Measurements from ENCODE around the gene CELSR3.
A peak's percentile ranks its signal among the peaks of the same experiment; 100 is the strongest.

The CELSR3 gene

DNA sequence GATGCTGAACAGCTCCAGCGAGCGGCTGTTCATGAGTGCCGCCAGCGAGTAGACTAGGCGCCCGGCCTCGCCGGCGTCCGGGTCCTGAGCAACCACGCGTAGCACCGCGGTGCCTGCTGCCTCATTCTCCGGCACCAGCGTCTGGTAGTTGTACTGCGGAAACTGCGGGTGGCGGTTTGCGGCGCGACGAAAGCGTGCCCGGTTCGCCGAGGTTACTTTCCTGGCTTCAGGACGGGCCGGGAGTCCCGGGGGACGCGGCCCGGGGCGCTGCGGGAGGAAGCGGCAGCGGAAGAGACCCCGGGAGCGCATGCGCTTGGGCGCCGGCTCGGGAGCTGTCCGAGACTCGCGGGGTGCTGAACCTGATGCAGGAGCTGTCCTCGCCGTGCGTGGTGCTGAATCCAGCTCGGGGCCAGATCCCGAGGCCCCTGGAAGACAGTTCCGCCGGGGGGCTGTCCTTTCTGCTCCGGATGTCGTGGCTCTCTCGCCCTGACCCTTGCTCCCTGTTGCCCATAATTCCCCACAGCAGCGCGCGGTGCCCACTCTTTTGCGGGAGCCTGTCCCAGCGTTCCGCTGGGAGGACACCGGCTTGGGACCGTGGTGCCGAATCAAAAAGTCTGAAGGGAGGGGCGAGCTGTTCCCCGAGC lies 1.1 kb downstream of the CELSR3 start:
- peak in 1 of 2 donors; percentile 60 for DNase-seq (ENCODE audit: low read depth in 2 of 2)

- no peak for DNase-seq (ENCODE audit: low read depth in 2 of 2)
These were observed 1.8 kb downstream of the CELSR3 start for GRCh38 chr3:48660800-48661400.

DNA sequence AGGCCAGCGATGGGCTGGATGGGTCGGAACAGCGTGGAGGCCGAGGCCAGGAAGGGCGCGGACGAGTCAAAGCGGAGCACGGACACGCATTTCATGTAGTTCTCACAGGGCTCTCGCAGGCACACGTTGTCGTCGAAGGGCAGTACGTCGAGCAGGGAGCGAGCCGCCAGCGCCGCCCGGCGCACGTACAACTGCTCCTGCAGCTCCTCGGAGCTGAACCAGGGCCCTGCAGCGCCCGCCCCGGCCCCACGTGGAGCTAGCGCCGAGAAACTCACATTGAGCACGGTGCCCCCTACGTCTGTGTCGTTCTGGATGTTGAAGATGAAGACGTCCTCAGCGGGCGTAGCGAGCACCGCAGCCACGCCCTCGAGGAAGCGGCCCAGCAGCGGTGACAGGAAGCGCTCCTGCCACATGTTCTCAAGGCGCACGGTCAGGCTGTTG lies 5.8 kb downstream of the CELSR3 start:
- DNase-seq (ENCODE audit: low read depth in 2 of 2), result peak in 1 of 2 donors; percentile 17

DNA sequence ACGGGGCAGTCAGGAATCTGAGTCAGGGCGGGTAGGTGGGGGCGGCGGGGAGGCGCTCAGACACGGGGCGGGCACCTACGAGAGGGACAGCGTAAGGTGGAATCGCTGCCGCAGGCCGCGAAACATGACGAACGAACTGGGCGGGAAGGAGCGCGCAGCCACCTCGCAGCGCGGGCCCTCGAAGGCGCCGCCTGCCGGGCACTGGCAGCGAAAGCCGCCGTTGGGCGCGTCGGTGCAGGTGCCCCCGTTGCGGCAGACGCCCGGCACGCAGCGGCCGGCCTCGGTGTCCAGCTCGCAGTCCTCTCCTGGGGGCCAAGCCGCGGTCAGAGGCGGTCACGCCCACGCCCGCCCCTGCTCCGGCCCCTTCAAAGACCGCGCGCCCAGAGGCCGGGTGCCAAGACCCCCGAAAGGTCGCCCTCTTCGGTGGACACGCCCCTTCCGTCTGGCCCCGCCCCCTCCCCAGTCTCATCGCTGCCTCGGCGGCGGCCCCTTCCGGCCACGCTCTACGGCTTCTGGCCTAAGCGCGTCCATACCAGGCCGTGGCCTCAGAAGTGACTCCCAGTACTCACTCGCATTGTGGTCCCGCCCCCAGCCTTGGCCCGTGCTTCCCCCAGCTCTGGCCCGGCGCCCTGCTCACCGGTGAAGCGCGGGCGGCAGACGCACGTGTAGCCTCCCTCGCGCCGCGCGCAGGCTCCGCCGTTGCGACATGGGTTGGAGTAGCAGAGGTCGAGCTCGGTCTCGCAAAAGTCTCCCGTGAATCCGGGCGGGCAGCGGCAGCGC lies 6.4 kb downstream of the CELSR3 start:
- DNase-seq (ENCODE audit: low read depth in 2 of 2), result peak; percentile 82 to 85

- DNase-seq (ENCODE audit: low read depth in 2 of 2), result peak; percentile 45 to 51
These were observed 7.1 kb downstream of the CELSR3 start for GRCh38 chr3:48655606-48656005.

DNA sequence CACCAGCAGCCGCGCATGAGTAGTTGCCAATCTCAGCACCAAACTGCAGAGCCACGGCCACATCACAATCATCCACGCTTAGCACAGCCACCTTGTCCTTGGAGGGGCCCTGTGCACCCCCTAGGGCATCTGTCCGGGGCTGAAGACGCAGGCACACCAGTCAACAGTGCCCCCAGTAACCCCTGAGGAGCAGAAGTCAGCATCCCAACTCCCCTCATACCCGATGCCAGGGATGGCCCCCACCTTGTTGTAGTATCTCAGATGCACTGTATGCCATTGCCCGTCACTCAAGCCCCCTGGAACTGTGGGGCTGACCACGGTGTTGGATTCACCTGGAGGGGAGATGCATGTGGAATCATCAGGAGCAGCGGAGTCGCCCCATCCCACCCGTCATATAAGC lies 7.6 kb downstream of the CELSR3 start:
- DNase-seq (ENCODE audit: low read depth in 2 of 2), result no peak

DNA sequence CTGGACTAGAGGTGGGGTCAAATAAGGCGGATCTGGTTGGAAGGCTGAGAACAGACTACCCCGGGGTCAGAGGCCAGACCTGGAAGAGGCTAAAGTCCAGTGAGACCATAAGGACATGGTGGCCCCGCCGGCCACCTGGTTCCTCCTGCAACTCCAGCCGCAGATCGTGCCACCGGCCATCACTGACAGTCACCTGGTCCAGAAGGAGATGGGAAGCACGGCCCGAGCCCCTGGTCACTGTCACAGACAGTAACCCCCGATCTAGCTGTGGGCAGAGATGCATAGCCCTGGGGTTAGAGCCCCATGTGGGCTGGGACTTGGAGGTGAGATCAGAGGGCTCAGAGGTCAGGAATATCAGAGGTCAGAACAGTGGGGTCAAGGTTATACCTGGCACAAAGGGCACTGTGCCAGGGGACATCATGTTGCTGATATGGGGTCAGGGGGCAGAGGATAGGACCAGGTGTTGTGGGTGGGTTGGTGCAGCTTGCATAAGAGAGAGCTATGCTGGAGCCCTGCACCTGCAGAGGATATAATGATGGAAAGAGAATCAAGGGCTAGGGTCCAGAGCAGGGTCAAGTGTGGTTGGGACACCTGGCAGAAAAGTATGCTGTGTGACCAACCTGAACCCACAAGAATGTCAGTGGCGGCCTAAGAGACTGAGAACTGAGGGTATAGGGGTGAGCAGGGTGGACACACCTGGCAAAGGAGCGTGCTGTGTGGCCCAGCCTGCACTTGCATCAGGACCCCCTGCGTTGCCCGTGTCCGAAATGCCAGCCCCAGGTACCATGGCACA lies 9.6 kb downstream of the CELSR3 start:
- DNase-seq (ENCODE audit: low read depth in 2 of 2), result no peak

GRCh38 chr3:48651771-48652170 lies 10.9 kb downstream of the CELSR3 start:
- DNase-seq (ENCODE audit: low read depth in 2 of 2), result no peak

- DNase-seq (ENCODE audit: low read depth in 2 of 2), result no peak
These were observed 12.0 kb downstream of the CELSR3 start for GRCh38 chr3:48650723-48651122.

DNA sequence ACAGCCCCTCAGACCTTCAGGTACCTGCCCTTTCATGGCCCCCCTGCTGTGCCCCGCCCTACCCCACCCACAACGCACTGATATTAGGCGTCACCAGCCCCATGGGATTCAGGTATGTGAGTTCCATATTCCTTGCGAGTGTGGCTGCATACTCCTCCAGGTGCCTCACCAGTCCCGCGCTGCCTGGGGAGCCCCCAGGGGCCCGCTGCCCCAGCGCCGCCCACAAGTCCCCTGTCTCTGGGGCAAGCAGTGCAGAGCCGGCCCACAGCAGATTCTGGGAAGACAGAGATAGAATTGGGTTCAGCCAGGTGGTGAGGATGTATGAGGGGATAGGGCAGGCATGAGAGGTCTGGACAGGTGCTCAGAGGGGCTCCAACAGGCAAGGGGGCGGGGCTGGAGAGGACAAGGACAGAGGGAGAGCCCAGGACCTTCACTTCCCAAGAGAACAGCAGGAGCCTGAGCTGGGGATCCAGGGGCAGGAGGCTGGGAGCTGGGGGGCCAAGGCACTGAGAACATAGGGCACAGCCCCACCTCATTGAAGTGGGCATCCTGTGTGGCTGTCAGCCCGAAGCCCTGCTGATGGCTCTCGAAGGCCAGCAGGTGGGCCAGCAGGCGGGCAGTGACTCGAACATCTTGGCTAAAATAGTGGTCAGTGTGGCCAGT lies 14.4 kb downstream of the CELSR3 start:
- no peak for DNase-seq (ENCODE audit: low read depth in 2 of 2)

DNA sequence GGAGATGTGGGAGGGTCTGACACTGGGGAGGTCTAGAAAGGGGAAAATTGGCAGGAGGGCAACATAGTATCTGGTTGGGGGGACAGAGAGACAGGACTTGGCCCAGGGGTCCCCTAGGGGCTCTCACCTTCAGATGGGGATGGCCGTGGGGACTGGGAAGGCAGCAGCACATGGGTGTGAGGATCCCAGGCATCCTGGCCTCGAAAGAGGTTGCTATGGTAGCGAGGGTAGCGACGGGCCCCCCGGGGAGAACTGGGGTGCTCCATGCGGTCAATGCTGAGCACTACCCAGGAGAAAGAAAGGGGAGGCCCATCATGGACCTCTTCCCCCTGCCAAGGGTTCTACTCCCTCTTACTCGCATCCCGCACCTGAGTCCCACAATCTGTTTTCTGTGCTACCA lies 15.0 kb downstream of the CELSR3 start:
- DNase-seq (ENCODE audit: low read depth in 2 of 2), result no peak

DNA sequence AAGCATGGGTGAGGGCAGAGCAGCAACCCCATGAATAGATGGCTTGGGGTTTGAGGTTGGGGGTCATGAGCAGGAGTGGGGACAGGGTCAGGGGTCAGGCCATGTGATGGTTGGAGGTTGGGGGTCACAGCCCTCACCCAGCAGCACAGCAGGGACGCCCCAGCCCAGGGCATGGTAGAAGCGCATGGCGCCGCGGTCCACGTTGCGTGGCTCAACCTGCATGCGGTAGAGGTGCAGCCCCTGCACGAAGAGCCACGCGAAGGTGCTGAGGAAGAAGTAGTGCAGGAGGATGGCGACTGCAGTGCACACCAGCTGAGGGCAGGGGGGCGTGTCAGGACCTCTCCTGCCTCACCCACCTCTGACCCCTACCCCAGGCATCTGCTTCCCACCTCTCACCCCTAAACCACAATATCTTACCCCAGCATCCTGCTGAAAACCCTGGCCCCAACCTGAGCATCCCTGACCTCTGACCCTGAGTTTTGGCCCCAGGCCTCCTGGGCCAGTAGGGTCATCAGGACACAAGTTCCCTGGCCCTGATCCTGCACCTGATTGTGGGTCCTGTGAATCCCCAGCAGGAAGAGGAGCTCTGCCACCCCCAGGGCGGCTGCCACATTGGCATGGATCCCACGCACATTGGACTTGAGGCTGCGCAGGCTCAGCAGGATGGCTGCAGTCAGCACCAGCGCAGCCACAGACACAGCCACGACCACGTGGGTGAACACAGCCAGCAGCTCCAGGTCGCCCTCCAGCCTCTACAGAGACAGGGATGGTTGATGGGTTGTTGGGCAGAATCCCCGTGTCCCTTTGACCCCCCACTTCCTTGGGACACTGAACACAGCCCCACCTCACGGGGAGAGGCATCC lies 17.6 kb downstream of the CELSR3 start:
- DNase-seq (ENCODE audit: low read depth in 2 of 2), result no peak

DNA sequence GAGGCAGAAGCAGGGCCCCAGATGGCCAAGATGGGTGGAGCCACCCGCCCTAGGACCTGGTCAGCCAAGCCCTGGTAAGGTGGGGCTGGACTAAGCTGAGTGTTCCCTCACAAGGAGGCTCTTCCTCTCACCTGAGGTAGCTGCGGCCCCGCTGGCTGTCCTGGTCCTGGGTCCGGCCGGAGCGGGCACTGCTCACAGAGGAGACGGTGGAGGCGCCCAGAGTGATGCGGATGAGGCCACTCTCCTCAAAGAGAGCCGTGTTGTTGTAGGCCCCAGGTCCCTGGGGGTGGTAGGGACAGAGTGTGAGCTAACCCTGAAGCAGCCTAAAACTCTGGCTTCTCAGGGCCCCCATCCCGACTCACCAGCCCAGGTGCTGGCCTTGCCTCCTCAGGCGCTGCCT lies 20.1 kb downstream of the CELSR3 start:
- DNase-seq (ENCODE audit: low read depth in 2 of 2), result no peak

DNA sequence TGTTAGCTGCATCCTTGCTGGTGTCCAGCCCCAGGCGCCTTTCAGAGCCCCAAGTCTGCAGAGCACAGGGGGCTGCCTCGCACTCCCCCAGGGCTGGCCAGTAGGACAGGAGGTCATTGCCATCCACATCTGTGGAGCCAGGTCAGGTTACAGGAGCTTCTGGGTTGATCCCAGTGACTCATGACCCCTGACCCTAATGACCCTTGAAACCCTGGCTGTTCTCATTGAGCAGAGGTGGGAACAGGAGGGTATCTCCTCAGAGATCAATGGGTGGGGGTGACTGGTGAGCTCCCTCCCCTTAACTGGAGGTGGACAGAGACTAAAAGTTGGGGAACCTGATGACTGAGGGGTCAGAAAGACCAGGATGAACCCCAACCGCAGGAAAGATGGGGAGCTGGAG lies 21.3 kb downstream of the CELSR3 start:
- no peak for DNase-seq (ENCODE audit: low read depth in 2 of 2)

GRCh38 chr3:48639944-48640606 lies 22.6 kb downstream of the CELSR3 start:
- DNase-seq (ENCODE audit: low read depth in 2 of 2), result no peak

GRCh38 chr3:48637305-48637704 lies 25.4 kb downstream of the CELSR3 start:
- DNase-seq (ENCODE audit: low read depth in 2 of 2), result no peak

- DNase-seq (ENCODE audit: low read depth in 2 of 2), result no peak
These were observed 26.5 kb downstream of the CELSR3 start for GRCh38 chr3:48636149-48636655.

GRCh38 chr3:48635222-48636021 lies 27.3 kb downstream of the CELSR3 start, which contains the start of gene SLC26A6:
SLC26A6 (minus strand) TSS chr3:48635461; CDS start chr3:48635393, 68 bp downstream.
- DNase-seq (ENCODE audit: low read depth in 2 of 2), result peak; percentile 88 to 95
